GM12878 (cell line): ENCODE data around the gene CETP. TPM values are rescaled to one million over a fixed set of nuclear protein-coding genes. Genes with fewer than 3 reads are reported as not detected.

ENCODE experiments used
- ATAC-seq: fragments of 200-7000 bp; cut with Tn5 transposase; 3 replicates; pipeline ENCODE4 v1.9.1; 2020; ENCODE audit warnings: mild to moderate bottlenecking, moderate library complexity
- BruUV-seq: library from RNA; stranded (reverse); fragments of 400-500 nt; replicated peaks from 2 replicates; lab custom pipeline; 2021; lab: Mats Ljungman, UMichigan
- CTCF ChIA-PET: fragments of 300-600 bp; sonication (Branson Sonifier 250); formaldehyde crosslinking; extraction: SDS; loops from one replicate; lab custom pipeline; 2021; ENCODE audit warnings: inconsistent platforms; lab: Yijun Ruan, JAX
- POLR2A ChIA-PET: fragments of 350-600 bp; formaldehyde crosslinking; extraction: SDS; loops from one replicate; lab custom pipeline; 2021; ENCODE audit warnings: inconsistent platforms; lab: Charles Lee
- RAD21 ChIA-PET: fragments of 300-600 bp; sonication (Branson Sonifier 250); formaldehyde crosslinking; loops from one replicate; lab custom pipeline; 2023; ENCODE audit warnings: antibody characterized with exemption; ENCODE audit not compliant: unreplicated experiment; lab: Charles Lee
- SMC1A ChIA-PET: fragments of 300-600 bp; sonication (Branson Sonifier 250); formaldehyde crosslinking; loops from one replicate; lab custom pipeline; 2023; ENCODE audit not compliant: unreplicated experiment, uncharacterized antibody; lab: Charles Lee
- DNase-seq: peaks from one replicate; pipeline ENCODE4 v3.0.0-alpha.2; 2011; ENCODE audit warnings: low read depth, low spot score
- FAIRE-seq: peaks from 3 replicates; lab custom pipeline; 2011; peaks lifted over from hg19 to GRCh38; lab: Jason Lieb, UNC
- H2AFZ ChIP-seq: 2 replicates; pipeline ENCODE4 v1.6.0; 2011; ENCODE audit warnings: low read depth, low read length, control low read depth; ENCODE audit not compliant: control insufficient read depth
- H3K27ac ChIP-seq: 2 replicates; pipeline ENCODE4 v1.5.1; 2011; ENCODE audit warnings: control low read depth; ENCODE audit not compliant: control insufficient read depth, insufficient read depth
- H3K27me3 ChIP-seq, 2 experiments: replicated peaks in 1 of 2; 2 replicates each; pipeline versions ENCODE4 v1.6.0 to v1.6.1; 2011; ENCODE audit warnings: low read length in 1 of 2; ENCODE audit not compliant: control insufficient read depth in 2 of 2, insufficient read depth in 2 of 2
- H3K36me3 ChIP-seq, 2 experiments: 2 replicates each; pipeline ENCODE4 v1.5.1; 2011; ENCODE audit warnings: low read length in 1 of 2; ENCODE audit not compliant: control insufficient read depth in 2 of 2, insufficient read depth in 2 of 2
- H3K4me1 ChIP-seq: 2 replicates; pipeline ENCODE4 v1.6.1; 2011; ENCODE audit warnings: mild to moderate bottlenecking, low read length, moderate library complexity, mixed read lengths; ENCODE audit not compliant: control insufficient read depth, insufficient read depth
- H3K4me2 ChIP-seq: 2 replicates; pipeline ENCODE4 v1.6.0; 2011; ENCODE audit warnings: control low read depth; ENCODE audit not compliant: control insufficient read depth, insufficient read depth
- H3K4me3 ChIP-seq: fragments of 200-600 bp; sonication (generic); 2 replicates; pipeline ENCODE4 v1.5.1; 2016
- H3K79me2 ChIP-seq: 2 replicates; pipeline ENCODE4 v1.6.0; 2011; ENCODE audit warnings: low read length; ENCODE audit not compliant: control insufficient read depth, insufficient read depth
- H3K9ac ChIP-seq: 2 replicates; pipeline ENCODE4 v1.8.0; 2011; ENCODE audit warnings: low read length, control low read depth, mixed read lengths; ENCODE audit not compliant: control insufficient read depth, insufficient read depth
- H3K9me3 ChIP-seq: replicated peaks from 3 replicates; pipeline ENCODE4 v1.5.1; 2011; ENCODE audit warnings: mild to moderate bottlenecking, low read length; ENCODE audit not compliant: control insufficient read depth, insufficient read depth
- H4K20me1 ChIP-seq: 2 replicates; pipeline ENCODE4 v1.6.0; 2011; ENCODE audit not compliant: control insufficient read depth, insufficient read depth
- IKZF1 ChIP-seq: fragments of 450-650 bp; conservative IDR thresholded peaks from 2 replicates; pipeline ENCODE4 v1.6.1; 2017; ENCODE audit warnings: antibody characterized with exemption, mild to moderate bottlenecking
- ZBTB11 ChIP-seq: fragments of 450-650 bp; formaldehyde crosslinking; IDR thresholded peaks from 2 replicates; pipeline ENCODE4 v1.5.0; 2022; ENCODE audit warnings: mild to moderate bottlenecking, missing genetic modification characterization
- WGBS: methylation state at CpG from one replicate; pipeline ENCODE4 v1.1.6; 2016; ENCODE audit warnings: low lambda C conversion rate; ENCODE audit not compliant: insufficient replicate concordance, insufficient coverage; ENCODE audit errors: missing lambda C conversion rate; 5-methylcytosine and 5-hydroxymethylcytosine counted together
- in situ Hi-C: fragments of 300-500 bp; cut with MboI; formaldehyde crosslinking; loops from 9 replicates; pipeline ENCODE4 v1.14.3; 2018; ENCODE audit warnings: mixed read lengths
- intact Hi-C: fragments of 100-400 bp; cut with micrococcal nuclease; formaldehyde crosslinking; loops from one replicate; pipeline ENCODE4 v1.14.2; 2022; ENCODE audit not compliant: unreplicated experiment
- polyA plus RNA-seq, 11 experiments: library from polyadenylated mRNA; depleted of rRNA in 4 of 11; unstranded in 6 of 11; stranded (reverse) in 5 of 11; fragments of >200 nt; fragmentation: Nextera tagmentation in 4 of 11; fragmentation: Illumina TruSeq in 1 of 11; extraction: Ambion mirVana in 4 of 11; extraction: Trizol in 1 of 11; gene quantifications; 1 replicate in 1 of 11; 2 replicates in 10 of 11; pipeline versions ENCODE4 v1.2.1 to v1.2.3, GENCODE V29; 2011 to 2016; ENCODE audit warnings: inconsistent platforms in 2 of 11, missing spikeins in 2 of 11, low read depth in 1 of 11
- total RNA-seq, 4 experiments: library from RNA; depleted of rRNA in 3 of 4; stranded (reverse); fragments of >200 nt in 3 of 4; fragmentation: Illumina TruSeq in 1 of 4; extraction: Trizol in 1 of 4; gene quantifications; 2 replicates each; pipeline versions ENCODE4 v1.2.1 to v1.2.3, GENCODE V29; 2013 to 2021

The CETP gene
- total and polyA plus RNA-seq, 10 of the 15 experiments (the other 5 are each of a cell fraction or from before 2014, with no cell fraction given): 1.2 to 6.4 (median 2.1) TPM

- H3K4me3 ChIP-seq: no peak overlapping the region
- no peak for FAIRE-seq
- in situ Hi-C loops: no loop called here
These were observed 33.5 kb downstream of the CETP start for GRCh38 chr16:56995136-56995805.

More at GRCh38 chr16:56995136-56995805, 33.5 kb downstream of the CETP start:
- DNase-seq (no peak), ATAC-seq (no peak)
- Histone ChIP-seq H3K79me2 (peaks cover 88% of the 10 kb centered on the region), H4K20me1 (no peaks in the 10 kb centered on the region), H3K9me3 (no peaks in the 10 kb centered on the region), H3K4me1 (peaks cover 24% of the 10 kb centered on the region), H3K4me2 (no peak overlapping the region; the same call in 1 of the 2 replicates), H2AFZ (no peak overlapping the region), H3K27me3 (no peaks in the 10 kb centered on the region), H3K36me3 (peaks cover 0 to 3% of the 10 kb centered on the region in 2 experiments; a peak in 1 of 4 replicates), H3K9ac (no peak overlapping the region), H3K27ac (no peak overlapping the region)
- CTCF ChIA-PET: interaction anchor here (0.9 to 2.3 kb wide), 8 partner anchors 9 to 47 kb away, joined by 3 to 13 read pairs (median 8); no protein-coding TSS in a partner anchor
- BruUV-seq: no TSS peak
- WGBS: 80% methylated on average over 12 of the region's 12 CpGs
- POLR2A ChIA-PET: interaction anchor here (0.6 to 10.0 kb wide), 7 partner anchors 10 to 65 kb away, joined by 3 to 216 read pairs (median 4); partner anchors contain the start of gene NLRC5
- SMC1A ChIA-PET: interaction anchor here (0.5 to 6.3 kb wide), 14 partner anchors 8 to 46 kb away, joined by 3 to 60 read pairs (median 4); no protein-coding TSS in a partner anchor
- intact Hi-C loops: loop anchor here (5.0 kb wide), 1 partner anchor 33 kb away; the partner anchor contains the start of gene CETP
- no peak for TF ChIP-seq ZBTB11 (CRISPR knock-in tag)
- TF ChIP-seq IKZF1: 0 out of 2 replicates have a peak, but pooled peaks have one; percentile 11
- RAD21 ChIA-PET: interaction anchor here (0.5 to 22.0 kb wide), 8 partner anchors 10 to 56 kb away, joined by 3 to 473 read pairs (median 7); partner anchors contain the start of gene NLRC5
